GM10266 (cell line): ENCODE results near the gene SEPTIN6.
"Not testable (repeated sequence)": the region's sequence is repeated elsewhere in the genome, so short reads cannot be mapped to it uniquely, and the experiment has no call there.

Experiments
- DNase-seq: peaks from one replicate; pipeline ENCODE4 v3.0.0; 2012; ENCODE audit errors: extremely low spot score
- TF ChIP-seq, protein P1 (sequence below): IDR thresholded peaks from 2 replicates; pipeline ENCODE4 v1.5.1; 2012; ENCODE audit warnings: mild to moderate bottlenecking, low read depth; ENCODE audit not compliant: control insufficient read depth, insufficient read depth; ENCODE audit errors: missing control alignments

Gene SEPTIN6

DNA sequence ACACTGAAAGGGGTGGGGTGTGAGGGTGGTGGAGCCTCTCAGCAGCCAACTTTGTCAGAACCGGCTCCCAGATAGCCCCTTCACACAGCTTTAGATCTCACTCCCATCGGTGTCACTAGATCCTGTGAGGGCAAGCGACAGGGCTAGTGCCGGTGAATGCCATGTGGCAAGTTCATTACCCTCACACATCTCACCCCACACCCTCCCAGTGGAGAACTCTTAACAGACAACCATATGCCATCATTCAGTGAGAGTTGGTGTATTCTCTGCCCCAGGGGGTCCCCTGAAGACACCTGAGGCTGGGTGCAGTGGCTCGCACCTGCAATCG, 15.3 kb downstream of the SEPTIN6 start:
- no peak for DNase-seq
- TF ChIP-seq, protein P1, sequence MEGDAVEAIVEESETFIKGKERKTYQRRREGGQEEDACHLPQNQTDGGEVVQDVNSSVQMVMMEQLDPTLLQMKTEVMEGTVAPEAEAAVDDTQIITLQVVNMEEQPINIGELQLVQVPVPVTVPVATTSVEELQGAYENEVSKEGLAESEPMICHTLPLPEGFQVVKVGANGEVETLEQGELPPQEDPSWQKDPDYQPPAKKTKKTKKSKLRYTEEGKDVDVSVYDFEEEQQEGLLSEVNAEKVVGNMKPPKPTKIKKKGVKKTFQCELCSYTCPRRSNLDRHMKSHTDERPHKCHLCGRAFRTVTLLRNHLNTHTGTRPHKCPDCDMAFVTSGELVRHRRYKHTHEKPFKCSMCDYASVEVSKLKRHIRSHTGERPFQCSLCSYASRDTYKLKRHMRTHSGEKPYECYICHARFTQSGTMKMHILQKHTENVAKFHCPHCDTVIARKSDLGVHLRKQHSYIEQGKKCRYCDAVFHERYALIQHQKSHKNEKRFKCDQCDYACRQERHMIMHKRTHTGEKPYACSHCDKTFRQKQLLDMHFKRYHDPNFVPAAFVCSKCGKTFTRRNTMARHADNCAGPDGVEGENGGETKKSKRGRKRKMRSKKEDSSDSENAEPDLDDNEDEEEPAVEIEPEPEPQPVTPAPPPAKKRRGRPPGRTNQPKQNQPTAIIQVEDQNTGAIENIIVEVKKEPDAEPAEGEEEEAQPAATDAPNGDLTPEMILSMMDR, result no peak

DNA sequence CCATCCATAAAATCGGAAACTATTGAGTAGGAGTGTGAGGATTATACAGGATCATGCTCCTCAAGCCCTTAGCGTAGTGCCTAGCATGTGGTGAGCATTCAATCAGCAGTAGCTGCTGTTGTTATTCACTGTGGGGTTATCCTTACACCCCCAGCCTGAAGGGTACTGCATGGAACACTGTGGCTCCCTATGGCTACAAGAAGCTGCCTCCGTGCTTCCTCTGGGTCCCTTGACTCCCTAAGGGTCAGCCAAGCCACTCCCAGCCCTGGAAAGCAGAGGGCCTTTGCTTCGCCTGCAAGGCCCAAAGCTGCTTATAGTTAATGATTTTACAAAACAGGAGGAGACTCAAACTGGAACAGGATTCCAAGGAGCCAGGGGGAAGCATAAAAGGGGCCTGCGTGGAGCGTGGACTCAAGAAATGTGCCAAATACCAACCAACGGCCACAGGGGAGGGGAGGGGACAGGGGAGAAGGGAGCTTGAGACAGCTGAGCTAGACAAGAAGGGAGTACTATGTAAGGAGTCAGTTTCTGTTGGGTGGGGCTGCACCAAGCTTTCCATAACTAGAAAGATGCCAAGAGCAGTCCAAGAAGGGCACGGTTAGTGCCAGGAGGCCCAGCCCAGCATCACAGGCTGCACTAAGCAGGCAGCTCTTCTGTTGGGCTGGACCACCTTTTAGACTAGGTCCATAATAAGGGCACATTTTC, 15.9 kb downstream of the SEPTIN6 start:
- TF ChIP-seq, protein P1, result no peak
- DNase-seq, result no peak

DNA sequence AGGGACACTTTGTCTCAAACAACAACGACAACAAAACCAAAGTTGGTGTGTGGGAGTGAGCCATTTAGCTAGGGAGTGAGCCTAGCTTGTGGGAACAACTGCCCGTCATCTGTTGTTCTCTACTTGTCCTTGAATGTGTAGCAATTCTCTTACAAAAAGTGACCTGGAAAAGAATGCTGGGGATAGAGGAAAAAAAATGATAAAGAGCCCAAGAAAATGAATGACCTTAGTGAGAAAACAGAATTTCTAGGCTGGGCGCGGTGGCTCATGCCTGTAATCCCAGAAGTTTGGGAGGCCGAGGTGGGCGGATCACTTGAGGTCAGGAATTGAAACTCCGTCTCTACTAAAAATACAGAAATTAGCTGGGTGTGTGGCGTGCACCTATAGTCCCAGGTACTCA, 19.6 kb downstream of the SEPTIN6 start:
- TF ChIP-seq, protein P1, result no peak
- DNase-seq, result no peak

DNA sequence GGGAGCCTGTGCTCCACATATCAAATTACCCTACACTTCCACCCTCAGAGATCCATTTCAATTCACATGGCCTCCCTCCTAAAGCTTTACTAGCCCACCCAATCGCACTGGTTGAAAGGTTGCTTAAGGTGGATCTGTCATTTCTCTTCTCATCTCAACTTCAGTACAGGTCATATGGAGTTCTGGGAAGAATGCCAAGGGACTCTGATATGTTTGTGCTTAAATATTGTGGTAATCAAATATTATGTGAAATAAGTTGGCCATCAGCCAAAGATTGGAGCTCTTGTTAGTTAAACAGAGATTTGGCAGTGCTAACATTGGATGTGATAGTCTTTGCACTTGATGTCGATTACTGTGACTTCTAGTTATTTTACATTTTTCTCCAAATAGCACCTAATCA, 20.5 kb downstream of the SEPTIN6 start:
- no peak for DNase-seq
- TF ChIP-seq, protein P1, result no peak

DNA sequence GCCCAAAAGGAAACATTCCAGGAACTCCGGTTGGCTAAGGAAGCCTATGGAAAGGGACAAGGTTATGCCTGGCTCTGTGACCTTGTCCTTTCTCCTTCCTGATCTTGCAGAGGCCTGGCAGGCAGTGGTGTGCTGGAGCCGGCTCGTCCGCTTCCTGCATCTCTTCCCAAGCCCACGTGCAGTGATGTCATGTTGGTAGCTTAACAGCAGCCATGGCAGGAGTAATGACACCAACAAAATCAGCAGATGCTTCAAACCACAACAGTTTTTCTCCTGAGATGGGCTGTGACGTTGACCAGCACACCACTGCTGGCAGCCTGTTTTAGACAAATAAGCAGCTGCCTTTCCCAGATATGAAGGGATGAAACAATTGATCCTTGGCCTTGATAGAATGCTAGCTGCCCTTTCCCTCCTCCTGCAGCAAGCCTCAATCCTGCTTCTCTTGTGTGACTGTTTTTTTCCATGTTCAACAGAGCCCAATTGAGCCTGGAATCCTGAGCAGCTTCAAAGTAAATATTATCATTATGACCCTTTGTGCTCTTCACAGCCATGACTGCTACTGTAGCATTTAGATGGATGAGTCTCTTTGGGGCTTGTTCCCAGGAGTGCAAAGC, 23.4 kb downstream of the SEPTIN6 start:
- DNase-seq, result no peak
- TF ChIP-seq, protein P1, result no peak

DNA sequence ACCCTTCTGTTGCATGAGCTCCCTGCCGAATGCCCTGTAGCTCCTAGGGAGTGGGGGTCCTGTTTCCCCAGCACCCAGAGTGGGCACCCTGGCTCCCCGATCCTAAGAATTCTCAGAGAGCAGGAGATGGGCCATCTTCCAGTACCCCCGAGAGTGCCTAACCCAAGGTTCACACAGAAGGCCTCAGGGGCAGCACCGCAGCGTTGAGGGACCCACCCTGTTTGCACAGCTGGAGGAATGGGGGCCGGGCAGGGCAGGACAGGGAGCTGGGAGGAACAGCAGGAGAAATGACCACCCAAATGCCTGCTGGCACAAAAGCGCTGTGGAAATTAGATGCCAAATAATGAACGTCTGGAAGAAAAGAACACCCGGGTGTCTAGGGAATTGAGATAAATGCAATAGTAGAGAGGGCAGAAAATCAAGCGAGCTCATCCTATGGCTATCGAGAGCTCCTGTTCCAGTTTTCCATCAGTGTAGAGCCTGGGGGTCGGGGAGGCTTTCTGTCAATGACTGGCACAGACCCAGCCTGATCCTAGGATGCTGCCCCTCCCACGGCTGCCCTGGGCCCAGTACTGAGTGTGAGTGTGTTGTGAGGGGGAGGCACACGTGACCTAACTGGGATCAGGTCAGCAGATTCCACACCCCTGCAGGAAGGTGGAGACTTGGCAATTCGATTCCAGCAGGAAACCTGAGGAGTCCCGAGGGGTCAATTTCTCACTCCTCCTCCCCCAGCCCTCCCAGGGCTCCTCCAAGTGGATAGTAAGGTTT, 25.7 kb downstream of the SEPTIN6 start:
- TF ChIP-seq, protein P1, result no peak
- no peak for DNase-seq

DNA sequence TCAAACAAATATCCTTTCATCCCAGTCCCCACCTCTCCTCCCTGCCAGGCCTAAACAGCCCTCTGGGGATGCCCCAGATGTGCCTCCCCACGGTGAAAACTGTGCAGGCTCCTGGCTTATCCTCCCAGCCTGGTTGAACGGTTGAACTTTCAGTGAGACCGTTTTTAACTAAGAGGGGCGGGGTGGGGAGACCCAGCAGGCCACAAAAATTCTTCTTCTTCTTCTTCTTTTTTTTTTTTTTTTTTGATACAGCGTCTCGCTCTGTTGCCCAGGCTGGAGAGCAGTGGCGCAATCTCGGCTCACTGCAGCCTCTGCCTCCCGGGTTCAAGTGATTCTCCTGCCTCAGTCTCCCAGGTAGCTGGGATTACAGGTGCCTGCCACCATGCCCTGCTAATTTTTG, 28.1 kb downstream of the SEPTIN6 start:
- DNase-seq, result not testable (repeated sequence)
